ENCODE results near the gene VARS2. TPM values are rescaled to one million over a fixed set of nuclear protein-coding genes. Genes with fewer than 3 reads are reported as not detected.
A peak's percentile ranks its signal among the peaks of the same experiment; 100 is the strongest.

Gene VARS2
- total and polyA plus RNA-seq, 9 of the 15 experiments (the other 6 are each of a cell fraction or from before 2014, with no cell fraction given), result 1.6 to 53.6 (median 29.9) TPM

DNA sequence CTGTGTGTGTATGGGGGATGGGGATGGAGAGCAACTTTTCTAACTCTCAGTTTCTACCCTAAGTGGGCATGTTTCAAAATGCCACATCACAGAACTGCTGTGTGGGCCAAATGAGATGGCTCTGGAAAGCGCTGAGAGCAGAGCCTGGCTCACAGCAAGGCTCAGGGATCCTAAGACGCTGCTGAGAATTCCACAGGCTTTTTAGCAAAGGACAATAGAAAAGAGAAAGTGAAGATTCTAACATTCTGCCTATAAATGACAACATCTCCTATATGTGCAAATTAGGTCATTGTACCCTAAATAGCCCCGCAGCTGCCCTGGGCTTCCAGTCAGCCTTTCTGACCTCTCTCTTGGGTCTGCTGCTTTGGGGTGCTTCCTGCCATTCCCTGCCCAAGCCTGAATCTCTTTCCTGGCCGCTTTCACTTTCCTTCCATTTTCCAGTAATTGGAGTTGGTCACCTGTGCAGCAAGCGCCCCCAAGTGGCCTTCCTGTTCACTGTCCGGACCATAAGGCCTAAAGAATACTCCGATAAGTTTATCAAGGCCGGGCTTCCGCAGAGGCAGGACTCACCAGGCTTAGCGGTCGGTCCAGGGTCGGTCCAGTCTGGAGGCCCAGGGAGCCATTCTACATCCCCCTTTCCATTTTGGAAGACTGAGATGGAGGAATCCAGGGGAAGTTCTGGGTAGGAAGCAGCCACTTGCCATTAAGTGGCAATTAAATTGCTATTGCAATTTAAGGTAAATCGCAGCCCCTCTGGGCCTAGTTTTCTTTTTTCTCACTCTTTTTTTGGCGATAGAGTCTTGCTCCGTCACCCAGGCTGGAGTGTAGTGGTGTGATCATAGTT is 36.4 kb upstream of the VARS2 start (continued):
- TF ChIP-seq DNMT1 (IDR thresholded peaks at IDR 0.05) (no peak), RFX5 (IDR thresholded peaks at IDR 0.05; ENCODE audit: low read depth, low read length) (no peak), GATAD2B (IDR thresholded peaks at IDR 0.05; ENCODE audit: borderline replicate concordance) (peak; percentile 66; the same call in 1 of the 2 replicates), ZNF583 (CRISPR knock-in tag; IDR thresholded peaks at IDR 0.05) (no peak), RAD51 (IDR thresholded peaks at IDR 0.05; ENCODE audit: borderline replicate concordance, low read depth) (0 out of 2 replicates have a peak, but pooled peaks have one; percentile 26), POLR2G (IDR thresholded peaks at IDR 0.05; ENCODE audit: low read depth, low read length) (peak; percentile 51; the same call in 1 of the 2 replicates), SRSF3 (IDR thresholded peaks at IDR 0.05; ENCODE audit: insufficient read depth, low read length) (no peak), ARNT (IDR thresholded peaks at IDR 0.05) (peak in 1 of 2 experiments; percentile 62; a peak in 1 of 4 replicates), ZC3H4 (CRISPR knock-in tag; IDR thresholded peaks at IDR 0.05; ENCODE audit: borderline replicate concordance) (no peak), ZNF24 (IDR thresholded peaks at IDR 0.05) (no peak; the same call in 1 of the 2 replicates), CEBPG (CRISPR knock-in tag; IDR thresholded peaks at IDR 0.05) (no peak), CEBPG (tag; conservative IDR thresholded peaks at IDR 0.05 in 1 of 2, IDR thresholded peaks at IDR 0.05 in 1 of 2) (no peak), LCOR (CRISPR knock-in tag; IDR thresholded peaks at IDR 0.05) (0 out of 2 replicates have a peak, but pooled peaks have one; percentile 36), RBM39 (optimal IDR thresholded peaks at IDR 0.05; ENCODE audit: low read depth, low read length) (peak; percentile 89), U2AF2 (optimal IDR thresholded peaks at IDR 0.05; ENCODE audit: low read depth, low read length) (no peak)
- TF ChIP-seq, protein P1, sequence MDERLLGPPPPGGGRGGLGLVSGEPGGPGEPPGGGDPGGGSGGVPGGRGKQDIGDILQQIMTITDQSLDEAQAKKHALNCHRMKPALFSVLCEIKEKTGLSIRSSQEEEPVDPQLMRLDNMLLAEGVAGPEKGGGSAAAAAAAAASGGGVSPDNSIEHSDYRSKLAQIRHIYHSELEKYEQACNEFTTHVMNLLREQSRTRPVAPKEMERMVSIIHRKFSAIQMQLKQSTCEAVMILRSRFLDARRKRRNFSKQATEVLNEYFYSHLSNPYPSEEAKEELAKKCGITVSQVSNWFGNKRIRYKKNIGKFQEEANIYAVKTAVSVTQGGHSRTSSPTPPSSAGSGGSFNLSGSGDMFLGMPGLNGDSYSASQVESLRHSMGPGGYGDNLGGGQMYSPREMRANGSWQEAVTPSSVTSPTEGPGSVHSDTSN (CRISPR knock-in tag; IDR thresholded peaks at IDR 0.05; ENCODE audit: low read depth), result no peak
- TF ChIP-seq, protein P1 (tag; conservative IDR thresholded peaks at IDR 0.05; ENCODE audit: low read depth), result peak; percentile 20; the same call in 1 of the 2 replicates
- TF ChIP-seq, protein P2, sequence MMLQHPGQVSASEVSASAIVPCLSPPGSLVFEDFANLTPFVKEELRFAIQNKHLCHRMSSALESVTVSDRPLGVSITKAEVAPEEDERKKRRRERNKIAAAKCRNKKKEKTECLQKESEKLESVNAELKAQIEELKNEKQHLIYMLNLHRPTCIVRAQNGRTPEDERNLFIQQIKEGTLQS (IDR thresholded peaks at IDR 0.05), result peak; percentile 32; the same call in 1 of the 2 replicates
- TF ChIP-seq, protein P2 (CRISPR knock-in tag; conservative IDR thresholded peaks at IDR 0.05), result peak; percentile 18; the same call in 1 of the 2 replicates
- TF ChIP-seq, protein P3, sequence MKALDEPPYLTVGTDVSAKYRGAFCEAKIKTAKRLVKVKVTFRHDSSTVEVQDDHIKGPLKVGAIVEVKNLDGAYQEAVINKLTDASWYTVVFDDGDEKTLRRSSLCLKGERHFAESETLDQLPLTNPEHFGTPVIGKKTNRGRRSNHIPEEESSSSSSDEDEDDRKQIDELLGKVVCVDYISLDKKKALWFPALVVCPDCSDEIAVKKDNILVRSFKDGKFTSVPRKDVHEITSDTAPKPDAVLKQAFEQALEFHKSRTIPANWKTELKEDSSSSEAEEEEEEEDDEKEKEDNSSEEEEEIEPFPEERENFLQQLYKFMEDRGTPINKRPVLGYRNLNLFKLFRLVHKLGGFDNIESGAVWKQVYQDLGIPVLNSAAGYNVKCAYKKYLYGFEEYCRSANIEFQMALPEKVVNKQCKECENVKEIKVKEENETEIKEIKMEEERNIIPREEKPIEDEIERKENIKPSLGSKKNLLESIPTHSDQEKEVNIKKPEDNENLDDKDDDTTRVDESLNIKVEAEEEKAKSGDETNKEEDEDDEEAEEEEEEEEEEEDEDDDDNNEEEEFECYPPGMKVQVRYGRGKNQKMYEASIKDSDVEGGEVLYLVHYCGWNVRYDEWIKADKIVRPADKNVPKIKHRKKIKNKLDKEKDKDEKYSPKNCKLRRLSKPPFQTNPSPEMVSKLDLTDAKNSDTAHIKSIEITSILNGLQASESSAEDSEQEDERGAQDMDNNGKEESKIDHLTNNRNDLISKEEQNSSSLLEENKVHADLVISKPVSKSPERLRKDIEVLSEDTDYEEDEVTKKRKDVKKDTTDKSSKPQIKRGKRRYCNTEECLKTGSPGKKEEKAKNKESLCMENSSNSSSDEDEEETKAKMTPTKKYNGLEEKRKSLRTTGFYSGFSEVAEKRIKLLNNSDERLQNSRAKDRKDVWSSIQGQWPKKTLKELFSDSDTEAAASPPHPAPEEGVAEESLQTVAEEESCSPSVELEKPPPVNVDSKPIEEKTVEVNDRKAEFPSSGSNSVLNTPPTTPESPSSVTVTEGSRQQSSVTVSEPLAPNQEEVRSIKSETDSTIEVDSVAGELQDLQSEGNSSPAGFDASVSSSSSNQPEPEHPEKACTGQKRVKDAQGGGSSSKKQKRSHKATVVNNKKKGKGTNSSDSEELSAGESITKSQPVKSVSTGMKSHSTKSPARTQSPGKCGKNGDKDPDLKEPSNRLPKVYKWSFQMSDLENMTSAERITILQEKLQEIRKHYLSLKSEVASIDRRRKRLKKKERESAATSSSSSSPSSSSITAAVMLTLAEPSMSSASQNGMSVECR (CRISPR knock-in tag; IDR thresholded peaks at IDR 0.05), result no peak

Data from K562 (cell line).